Caco-2 (cell line): ENCODE data around the gene NBDY. TPM values are rescaled to one million over a fixed set of nuclear protein-coding genes. Genes with fewer than 3 reads are reported as not detected.
"Not testable (repeated sequence)": the region's sequence is repeated elsewhere in the genome, so short reads cannot be mapped to it uniquely, and the experiment has no call there.

Experiments
- BruUV-seq: library from RNA; stranded (reverse); fragments of 400-500 nt; replicated peaks from 2 replicates; lab custom pipeline; 2021; lab: Mats Ljungman, UMichigan
- CTCF ChIA-PET: fragments of 300-600 bp; sonication (Branson Sonifier 250); formaldehyde crosslinking; loops from one replicate; lab custom pipeline; 2022; ENCODE audit warnings: antibody characterized with exemption; lab: Charles Lee
- POLR2A ChIA-PET: fragments of 300-600 bp; sonication (Branson Sonifier 250); formaldehyde crosslinking; loops from one replicate; lab custom pipeline; 2022; ENCODE audit warnings: antibody characterized with exemption; lab: Charles Lee
- DNase-seq, 2 experiments: peaks; one replicate each; pipeline versions ENCODE4 v3.0.0 to v3.0.0-alpha.2; 2020 to 2022
- H3K27me3 ChIP-seq: replicated peaks from 2 replicates; pipeline ENCODE4 v1.6.0; 2011; ENCODE audit warnings: low read length; ENCODE audit not compliant: control insufficient read depth, insufficient read depth
- H3K36me3 ChIP-seq: 2 replicates; pipeline ENCODE4 v1.5.1; 2011; ENCODE audit warnings: low read length; ENCODE audit not compliant: control insufficient read depth, insufficient read depth
- H3K4me1 ChIP-seq: fragments of 250-450 bp; sonication (Bioruptor Pico); 2 replicates; pipeline ENCODE4 v1.5.1; 2020; ENCODE audit warnings: mild to moderate bottlenecking
- H3K4me3 ChIP-seq: 2 replicates; pipeline ENCODE4 v1.5.1; 2011; ENCODE audit warnings: low read depth, mild to moderate bottlenecking, control low read depth, low read length
- H3K9me3 ChIP-seq: fragments of 250-450 bp; sonication (Bioruptor Pico); 2 replicates; pipeline ENCODE4 v1.5.1; 2020; ENCODE audit warnings: mild to moderate bottlenecking, moderate library complexity
- H3K27ac Mint-ChIP-seq: one replicate; pipeline ENCODE4 v1.8.0; 2022; ENCODE audit warnings: mixed read lengths; ENCODE audit not compliant: unreplicated experiment
- H3K27me3 Mint-ChIP-seq: one replicate; pipeline ENCODE4 v1.8.0; 2022; ENCODE audit warnings: mixed read lengths; ENCODE audit not compliant: insufficient read depth, unreplicated experiment
- H3K36me3 Mint-ChIP-seq: one replicate; pipeline ENCODE4 v1.8.0; 2022; ENCODE audit warnings: mild to moderate bottlenecking, mixed read lengths; ENCODE audit not compliant: insufficient read depth, unreplicated experiment
- H3K4me1 Mint-ChIP-seq: one replicate; pipeline ENCODE4 v1.8.0; 2022; ENCODE audit warnings: low read depth, mixed read lengths; ENCODE audit not compliant: unreplicated experiment
- H3K4me3 Mint-ChIP-seq: one replicate; pipeline ENCODE4 v1.8.0; 2022; ENCODE audit warnings: mild to moderate bottlenecking, moderate library complexity, mixed read lengths; ENCODE audit not compliant: unreplicated experiment
- H3K9me3 Mint-ChIP-seq: one replicate; pipeline ENCODE4 v1.8.0; 2022; ENCODE audit warnings: mixed read lengths; ENCODE audit not compliant: unreplicated experiment
- CTCF ChIP-seq, 2 experiments: fragments of 200-600 bp in 1 of 2; IDR thresholded peaks; 1 replicate in 1 of 2; 2 replicates in 1 of 2; pipeline versions ENCODE4 v1.5.1 to v1.8.0; 2011 to 2022; ENCODE audit warnings: antibody characterized with exemption in 1 of 2, control low read depth in 1 of 2, inconsistent platforms in 1 of 2, low read depth in 1 of 2, low read length in 1 of 2, mild to moderate bottlenecking in 1 of 2, moderate library complexity in 1 of 2; ENCODE audit not compliant: insufficient read depth in 1 of 2, severe bottlenecking in 1 of 2, unreplicated experiment in 1 of 2
- intact Hi-C: fragments of 100-400 bp; cut with micrococcal nuclease; formaldehyde crosslinking; loops from one replicate; pipeline ENCODE4 v1.10.0; 2022; ENCODE audit not compliant: unreplicated experiment
- total RNA-seq: library from RNA; stranded (reverse); gene quantifications from 2 replicates; pipeline ENCODE4 v1.2.3, GENCODE V29; 2022

Gene NBDY
- total RNA-seq, 1 experiment from 2014 or later, result 29.4 TPM

GRCh38 chrX:56803850-56804681 lies 75.0 kb downstream of the NBDY start:
- Histone ChIP-seq H3K9me3 (no peaks in the 10 kb centered on the region), H3K27me3 (no peaks in the 10 kb centered on the region), H3K4me3 (no peak overlapping the region), H3K36me3 (no peaks in the 10 kb centered on the region), H3K4me1 (no peaks in the 10 kb centered on the region)
- no peaks in the 10 kb centered on the region for H3K9me3 Mint-ChIP-seq
- peaks cover 6% of the 10 kb centered on the region for H3K36me3 Mint-ChIP-seq
- no peaks in the 10 kb centered on the region for H3K27me3 Mint-ChIP-seq
- no peak for DNase-seq
- no peak for TF ChIP-seq CTCF (IDR thresholded peaks at IDR 0.05; ENCODE audit: insufficient read depth in 1 of 2, low read depth in 1 of 2, low read length in 1 of 2, severe bottlenecking in 1 of 2, unreplicated experiment in 1 of 2)
- no peaks in the 10 kb centered on the region for H3K4me1 Mint-ChIP-seq
- BruUV-seq, result no TSS peak
- intact Hi-C loops, result loop anchor here (1.0 kb wide), 1 partner anchor 174 kb away; no protein-coding TSS in a partner anchor
- POLR2A ChIA-PET, result no interaction called here
- CTCF ChIA-PET, result no interaction called here
- no peak overlapping the region for H3K27ac Mint-ChIP-seq
- H3K4me3 Mint-ChIP-seq, result no peak overlapping the region

GRCh38 chrX:56804867-56805266 lies 75.8 kb downstream of the NBDY start:
- no peak for DNase-seq
- intact Hi-C loops, result no loop called here
- CTCF ChIA-PET, result no interaction called here

GRCh38 chrX:56805399-56805798 lies 76.4 kb downstream of the NBDY start:
- no peak for DNase-seq
- Histone ChIP-seq H3K36me3 (no peaks in the 10 kb centered on the region), H3K9me3 (no peaks in the 10 kb centered on the region), H3K4me3 (no peak overlapping the region), H3K4me1 (no peaks in the 10 kb centered on the region), H3K27me3 (no peaks in the 10 kb centered on the region)
- H3K9me3 Mint-ChIP-seq, result no peaks in the 10 kb centered on the region
- H3K4me1 Mint-ChIP-seq, result no peaks in the 10 kb centered on the region
- POLR2A ChIA-PET, result no interaction called here
- CTCF ChIA-PET, result no interaction called here
- no peaks in the 10 kb centered on the region for H3K27me3 Mint-ChIP-seq
- no peak overlapping the region for H3K27ac Mint-ChIP-seq
- H3K4me3 Mint-ChIP-seq, result no peak overlapping the region
- intact Hi-C loops, result no loop called here
- BruUV-seq, result no TSS peak
- H3K36me3 Mint-ChIP-seq, result peaks cover under 1% of the 10 kb centered on the region
- no peak for TF ChIP-seq CTCF (IDR thresholded peaks at IDR 0.05; ENCODE audit: insufficient read depth in 1 of 2, low read depth in 1 of 2, low read length in 1 of 2, severe bottlenecking in 1 of 2, unreplicated experiment in 1 of 2)

More at GRCh38 chrX:56804867-56805266, 75.8 kb downstream of the NBDY start:
- H3K4me3 Mint-ChIP-seq, result no peak overlapping the region
- POLR2A ChIA-PET, result no interaction called here
- no peaks in the 10 kb centered on the region for H3K4me1 Mint-ChIP-seq
- H3K36me3 Mint-ChIP-seq, result peaks cover 6% of the 10 kb centered on the region
- H3K27me3 Mint-ChIP-seq, result no peaks in the 10 kb centered on the region
- no peak overlapping the region for H3K4me3 ChIP-seq
- no TSS peak for BruUV-seq
- H3K27ac Mint-ChIP-seq, result no peak overlapping the region
- no peaks in the 10 kb centered on the region for H3K36me3 ChIP-seq
- no peaks in the 10 kb centered on the region for H3K9me3 ChIP-seq
- no peaks in the 10 kb centered on the region for H3K27me3 ChIP-seq
- no peak for TF ChIP-seq CTCF (IDR thresholded peaks at IDR 0.05; ENCODE audit: insufficient read depth in 1 of 2, low read depth in 1 of 2, low read length in 1 of 2, severe bottlenecking in 1 of 2, unreplicated experiment in 1 of 2)
- H3K9me3 Mint-ChIP-seq, result no peaks in the 10 kb centered on the region
- no peaks in the 10 kb centered on the region for H3K4me1 ChIP-seq

- H3K4me3 Mint-ChIP-seq, H3K36me3 Mint-ChIP-seq, BruUV-seq, H3K9me3 ChIP-seq, POLR2A ChIA-PET, H3K4me1 ChIP-seq, H3K27me3 Mint-ChIP-seq, CTCF ChIA-PET, DNase-seq, intact Hi-C loops, H3K4me3 ChIP-seq, H3K9me3 Mint-ChIP-seq, H3K27me3 ChIP-seq, H3K36me3 ChIP-seq, H3K27ac Mint-ChIP-seq, H3K4me1 Mint-ChIP-seq: not testable (repeated sequence)
Measured at GRCh38 chrX:56806176-56806575, 77.1 kb downstream of the NBDY start.
